Neural cell (in vitro differentiated cells): ENCODE results near the gene ANKRD33B. TPM values are rescaled to one million over a fixed set of nuclear protein-coding genes. Genes with fewer than 3 reads are reported as not detected.

ENCODE experiments used
- H2AFZ ChIP-seq: fragments of 200-600, 300-800 bp; sonication (generic), shearing (Covaris generic); 2 replicates; pipeline ENCODE4 v1.6.0; 2014; ENCODE audit warnings: low read depth, mild to moderate bottlenecking, antibody characterized with exemption, low read length, moderate library complexity
- H3F3A ChIP-seq: fragments of 200-600 bp; shearing (Covaris generic); 2 replicates; pipeline ENCODE4 v1.6.1; 2016; ENCODE audit warnings: mild to moderate bottlenecking, moderate library complexity, mixed read lengths, antibody characterized with exemption, low read length; ENCODE audit not compliant: insufficient read depth, poor library complexity, severe bottlenecking
- H3K27ac ChIP-seq: fragments of 200-600, 300-800 bp; sonication (generic), shearing (Covaris generic); 2 replicates; pipeline ENCODE4 v1.5.1; 2014; ENCODE audit warnings: mild to moderate bottlenecking, low read length, moderate library complexity
- H3K27me3 ChIP-seq: fragments of 300-800, 200-600 bp; sonication (generic), shearing (Covaris generic); 2 replicates; pipeline ENCODE4 v1.6.0; 2014; ENCODE audit warnings: mild to moderate bottlenecking, low read depth, low read length, moderate library complexity; ENCODE audit not compliant: insufficient read depth
- H3K36me3 ChIP-seq: fragments of 300-800, 200-600 bp; sonication (generic), shearing (Covaris generic); 2 replicates; pipeline ENCODE4 v1.5.1; 2014; ENCODE audit warnings: mild to moderate bottlenecking, antibody characterized with exemption, low read length, moderate library complexity; ENCODE audit not compliant: insufficient read depth
- H3K4me2 ChIP-seq: fragments of 300-800, 200-600 bp; sonication (generic), shearing (Covaris generic); 2 replicates; pipeline ENCODE4 v1.6.0; 2014; ENCODE audit warnings: mild to moderate bottlenecking, low read length
- H3K4me3 ChIP-seq: fragments of 300-800, 200-600 bp; sonication (generic), shearing (Covaris generic); 2 replicates; pipeline ENCODE4 v1.5.1; 2014; ENCODE audit warnings: mild to moderate bottlenecking, low read length, moderate library complexity
- H3K79me2 ChIP-seq: fragments of 200-600 bp; shearing (Covaris generic); replicated peaks from 2 replicates; pipeline ENCODE4 v1.6.0; 2014; ENCODE audit warnings: mild to moderate bottlenecking, low read length, moderate library complexity; ENCODE audit not compliant: insufficient read depth
- H3K9ac ChIP-seq: fragments of 300-800, 200-600 bp; sonication (generic), shearing (Covaris generic); 2 replicates; pipeline ENCODE4 v1.6.1; 2016; ENCODE audit warnings: mild to moderate bottlenecking, low read length, mixed read lengths
- H3K9me2 ChIP-seq: fragments of 200-600 bp; shearing (Covaris generic); 2 replicates; pipeline ENCODE4 v1.6.1; 2016; ENCODE audit warnings: mild to moderate bottlenecking, low read length, mixed read lengths; ENCODE audit not compliant: insufficient read depth
- H3K9me3 ChIP-seq: fragments of 200-600, 300-800 bp; sonication (generic), shearing (Covaris generic); 2 replicates; pipeline ENCODE4 v1.6.1; 2016; ENCODE audit warnings: mild to moderate bottlenecking, mixed run types, low read length, moderate library complexity, mixed read lengths
- H4K20me1 ChIP-seq: fragments of 200-600 bp; shearing (Covaris generic); 2 replicates; pipeline ENCODE4 v1.6.1; 2016; ENCODE audit warnings: mild to moderate bottlenecking, mixed run types; ENCODE audit not compliant: insufficient read depth
- EP300 ChIP-seq: fragments of 450-650 bp; conservative IDR thresholded peaks from 2 replicates; pipeline ENCODE4 v1.6.1; 2014; ENCODE audit warnings: antibody characterized with exemption, mild to moderate bottlenecking, moderate library complexity; ENCODE audit not compliant: poor library complexity, severe bottlenecking
- EZH2 ChIP-seq: fragments of 200-600, 300-800 bp; shearing (Covaris generic), sonication (generic); IDR thresholded peaks from 2 replicates; pipeline ENCODE4 v1.6.1; 2014; ENCODE audit warnings: antibody characterized with exemption, low read length, borderline replicate concordance, mild to moderate bottlenecking; ENCODE audit not compliant: insufficient read depth, poor library complexity, severe bottlenecking
- MXI1 ChIP-seq: fragments of 450-650 bp; conservative IDR thresholded peaks from 2 replicates; pipeline ENCODE4 v1.6.1; 2014; ENCODE audit warnings: antibody characterized with exemption, mild to moderate bottlenecking; ENCODE audit not compliant: poor library complexity, severe bottlenecking
- POLR2AphosphoS5 ChIP-seq: IDR thresholded peaks from 2 replicates; pipeline ENCODE4 v1.6.1; 2012
- RAD21 ChIP-seq: fragments of 450-650 bp; conservative IDR thresholded peaks from 2 replicates; pipeline ENCODE4 v1.6.1; 2014; ENCODE audit warnings: antibody characterized with exemption, mild to moderate bottlenecking, moderate library complexity
- SMC3 ChIP-seq: fragments of 450-650 bp; conservative IDR thresholded peaks from 2 replicates; pipeline ENCODE4 v1.6.1; 2014; ENCODE audit warnings: antibody characterized with exemption, mild to moderate bottlenecking, moderate library complexity; ENCODE audit not compliant: poor library complexity
- TAF1 ChIP-seq: IDR thresholded peaks from 2 replicates; pipeline ENCODE4 v1.6.1; 2012; ENCODE audit warnings: low read depth
- polyA plus RNA-seq: library from polyadenylated mRNA; depleted of rRNA; stranded (reverse); fragments of >200 nt; gene quantifications from 2 replicates; pipeline ENCODE4 v1.2.3, GENCODE V29; 2014
- small RNA-seq, 3 experiments: library from RNA; depleted of rRNA; stranded (forward); fragments of <200 nt; gene quantifications; one replicate each; pipeline ENCODE3, GENCODE V24; 2012
- TF ChIP-seq, protein P1 (sequence below): IDR thresholded peaks from 2 replicates; pipeline ENCODE4 v1.6.1; 2012; ENCODE audit warnings: borderline replicate concordance
- TF ChIP-seq, protein P2 (sequence below): fragments of 450-650 bp; IDR thresholded peaks from 2 replicates; pipeline ENCODE4 v1.5.1; 2014; ENCODE audit warnings: antibody characterized with exemption, mild to moderate bottlenecking, moderate library complexity; ENCODE audit not compliant: poor library complexity, severe bottlenecking

ANKRD33B gene
- polyA plus RNA-seq, 1 donor from 2014 or later, result not detected

DNA sequence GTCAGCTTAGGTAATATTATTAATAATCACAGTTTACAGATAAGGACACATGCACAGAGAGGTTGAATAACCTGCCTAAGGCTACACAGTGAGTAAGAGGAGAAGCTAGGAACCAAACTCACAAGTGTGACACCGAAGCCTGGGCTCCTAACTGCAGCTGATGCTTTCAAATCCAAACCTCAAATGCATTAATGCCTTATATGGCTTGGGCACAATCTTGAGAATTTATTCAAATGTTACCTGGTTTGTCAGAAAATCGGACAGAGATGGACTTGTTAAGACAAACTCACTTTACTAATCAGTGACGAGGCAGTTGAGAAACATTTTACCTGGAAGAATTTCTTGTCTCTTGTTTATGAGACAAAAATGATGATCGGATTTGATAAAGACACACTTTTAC, 142.5 kb downstream of the ANKRD33B start:
- no peak overlapping the region for H3K4me3 ChIP-seq
- no peak overlapping the region for H3K9ac ChIP-seq
- H3K9me2 ChIP-seq, result no peaks in the 10 kb centered on the region
- TF ChIP-seq POLR2AphosphoS5 (no peak), RAD21 (no peak), SMC3 (no peak), MXI1 (no peak), TAF1 (no peak), EP300 (no peak), EZH2 (no peak)
- TF ChIP-seq, protein P1, sequence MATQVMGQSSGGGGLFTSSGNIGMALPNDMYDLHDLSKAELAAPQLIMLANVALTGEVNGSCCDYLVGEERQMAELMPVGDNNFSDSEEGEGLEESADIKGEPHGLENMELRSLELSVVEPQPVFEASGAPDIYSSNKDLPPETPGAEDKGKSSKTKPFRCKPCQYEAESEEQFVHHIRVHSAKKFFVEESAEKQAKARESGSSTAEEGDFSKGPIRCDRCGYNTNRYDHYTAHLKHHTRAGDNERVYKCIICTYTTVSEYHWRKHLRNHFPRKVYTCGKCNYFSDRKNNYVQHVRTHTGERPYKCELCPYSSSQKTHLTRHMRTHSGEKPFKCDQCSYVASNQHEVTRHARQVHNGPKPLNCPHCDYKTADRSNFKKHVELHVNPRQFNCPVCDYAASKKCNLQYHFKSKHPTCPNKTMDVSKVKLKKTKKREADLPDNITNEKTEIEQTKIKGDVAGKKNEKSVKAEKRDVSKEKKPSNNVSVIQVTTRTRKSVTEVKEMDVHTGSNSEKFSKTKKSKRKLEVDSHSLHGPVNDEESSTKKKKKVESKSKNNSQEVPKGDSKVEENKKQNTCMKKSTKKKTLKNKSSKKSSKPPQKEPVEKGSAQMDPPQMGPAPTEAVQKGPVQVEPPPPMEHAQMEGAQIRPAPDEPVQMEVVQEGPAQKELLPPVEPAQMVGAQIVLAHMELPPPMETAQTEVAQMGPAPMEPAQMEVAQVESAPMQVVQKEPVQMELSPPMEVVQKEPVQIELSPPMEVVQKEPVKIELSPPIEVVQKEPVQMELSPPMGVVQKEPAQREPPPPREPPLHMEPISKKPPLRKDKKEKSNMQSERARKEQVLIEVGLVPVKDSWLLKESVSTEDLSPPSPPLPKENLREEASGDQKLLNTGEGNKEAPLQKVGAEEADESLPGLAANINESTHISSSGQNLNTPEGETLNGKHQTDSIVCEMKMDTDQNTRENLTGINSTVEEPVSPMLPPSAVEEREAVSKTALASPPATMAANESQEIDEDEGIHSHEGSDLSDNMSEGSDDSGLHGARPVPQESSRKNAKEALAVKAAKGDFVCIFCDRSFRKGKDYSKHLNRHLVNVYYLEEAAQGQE, result no peak
- TF ChIP-seq, protein P2, sequence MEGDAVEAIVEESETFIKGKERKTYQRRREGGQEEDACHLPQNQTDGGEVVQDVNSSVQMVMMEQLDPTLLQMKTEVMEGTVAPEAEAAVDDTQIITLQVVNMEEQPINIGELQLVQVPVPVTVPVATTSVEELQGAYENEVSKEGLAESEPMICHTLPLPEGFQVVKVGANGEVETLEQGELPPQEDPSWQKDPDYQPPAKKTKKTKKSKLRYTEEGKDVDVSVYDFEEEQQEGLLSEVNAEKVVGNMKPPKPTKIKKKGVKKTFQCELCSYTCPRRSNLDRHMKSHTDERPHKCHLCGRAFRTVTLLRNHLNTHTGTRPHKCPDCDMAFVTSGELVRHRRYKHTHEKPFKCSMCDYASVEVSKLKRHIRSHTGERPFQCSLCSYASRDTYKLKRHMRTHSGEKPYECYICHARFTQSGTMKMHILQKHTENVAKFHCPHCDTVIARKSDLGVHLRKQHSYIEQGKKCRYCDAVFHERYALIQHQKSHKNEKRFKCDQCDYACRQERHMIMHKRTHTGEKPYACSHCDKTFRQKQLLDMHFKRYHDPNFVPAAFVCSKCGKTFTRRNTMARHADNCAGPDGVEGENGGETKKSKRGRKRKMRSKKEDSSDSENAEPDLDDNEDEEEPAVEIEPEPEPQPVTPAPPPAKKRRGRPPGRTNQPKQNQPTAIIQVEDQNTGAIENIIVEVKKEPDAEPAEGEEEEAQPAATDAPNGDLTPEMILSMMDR, result no peak
- H3K27me3 ChIP-seq, result no peaks in the 10 kb centered on the region
- H4K20me1 ChIP-seq, result no peaks in the 10 kb centered on the region
- H3K79me2 ChIP-seq, result no peaks in the 10 kb centered on the region
- H3K4me2 ChIP-seq, result no peak overlapping the region
- H3F3A ChIP-seq, result no peaks in the 10 kb centered on the region
- no peak overlapping the region for H3K27ac ChIP-seq
- no peaks in the 10 kb centered on the region for H3K36me3 ChIP-seq
- H2AFZ ChIP-seq, result no peak overlapping the region
- no peaks in the 10 kb centered on the region for H3K9me3 ChIP-seq

Small RNA genes lying within 50 kb of the gene (small RNA-seq; reads per million reads assigned to genes)
- 0 reads per million in 3 experiments for gene AC012629.4
- gene AC112200.1, result 0 reads per million in 3 experiments

Other genes starting within 250 kb of the ANKRD33B start
- 243 and 282 TPM in 2 replicates for gene MARCHF6, start 210.4 kb upstream of the ANKRD33B start, polyA plus RNA-seq
- 0.52 and 4.3 TPM in 2 replicates for gene ROPN1L, start 122.2 kb upstream of the ANKRD33B start, polyA plus RNA-seq
- 9.3 and 10.4 TPM in 2 replicates for gene DAP, start 197.2 kb downstream of the ANKRD33B start, polyA plus RNA-seq